Motor neuron (in vitro differentiated cells): Measurements from ENCODE around the gene P3H2. TPM values are rescaled to one million over a fixed set of nuclear protein-coding genes. Genes with fewer than 3 reads are reported as not detected.
"Not testable (repeated sequence)": the region's sequence is repeated elsewhere in the genome, so short reads cannot be mapped to it uniquely, and the experiment has no call there.

Experiments
- ATAC-seq, 8 experiments: fragments of 200-7000 bp; cut with Tn5 transposase; replicated peaks in 6 of 8; 2 replicates each; pipeline ENCODE4 v1.8.0; 2021; ENCODE audit warnings: mild to moderate bottlenecking in 8 of 8, moderate library complexity in 8 of 8
- H3K27ac ChIP-seq, 2 donors: fragments of 250-450 bp; sonication (Bioruptor Pico); 2 replicates each; pipeline ENCODE4 v1.9.0; 2021; ENCODE audit warnings: antibody characterized with exemption in 2 of 2, mild to moderate bottlenecking in 2 of 2, moderate library complexity in 1 of 2
- H3K4me1 ChIP-seq, 2 donors: fragments of 250-450 bp; sonication (Bioruptor Pico); replicated peaks in 1 of 2; 2 replicates each; pipeline ENCODE4 v1.6.1; 2021; ENCODE audit warnings: antibody characterized with exemption in 2 of 2, mild to moderate bottlenecking in 2 of 2, moderate library complexity in 1 of 2
- H3K4me3 ChIP-seq, 5 donors: fragments of 250-450 bp; sonication (Bioruptor Pico); 2 replicates each; pipeline ENCODE4 v1.9.0; 2021; ENCODE audit warnings: antibody characterized with exemption in 5 of 5, mild to moderate bottlenecking in 5 of 5, moderate library complexity in 4 of 5
- WGBS, 10 experiments: fragments of 450-650 bp; shearing (Covaris generic); methylation state at CpG; one replicate each; pipeline ENCODE4 v1.0.0; 2022; 5-methylcytosine and 5-hydroxymethylcytosine counted together
- in situ Hi-C, 9 experiments: fragments of 400-800 bp; cut with MboI; loops; one replicate each; pipeline ENCODE4 v1.15.0; 2021; ENCODE audit warnings: low sequenced_read_pairs in 9 of 9, low pct_unique_long_range_greater_than_20kb in 2 of 9; ENCODE audit not compliant: unreplicated experiment in 9 of 9
- total RNA-seq, 8 experiments: library from RNA; unstranded; fragments of 300-600 nt; gene quantifications; 2 replicates each; pipeline versions ENCODE4 v1.2.3 to v1.2.4, GENCODE V29; 2022

The P3H2 gene
- total RNA-seq, 8 experiments from 2014 or later, result 0.76 to 58.2 (median 1.5) TPM; not detected in 1

DNA sequence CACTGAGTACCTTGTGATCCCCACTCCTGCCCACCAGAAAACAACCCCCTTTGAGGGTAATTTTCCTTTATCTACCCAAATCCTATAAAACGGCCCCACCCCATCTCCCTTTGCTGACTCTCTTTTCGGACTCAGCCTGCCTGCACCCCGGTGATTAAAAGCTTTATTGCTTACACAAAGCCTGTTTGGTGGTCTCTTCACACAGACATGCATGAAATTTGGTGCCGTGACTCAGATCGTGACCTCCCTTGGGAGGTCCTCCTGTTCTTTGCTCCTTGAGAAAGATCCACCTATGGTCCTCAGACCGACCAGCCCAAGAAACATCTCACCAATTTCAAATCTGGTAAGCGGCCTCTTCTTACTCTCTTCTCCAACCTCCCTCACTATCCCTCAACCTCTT, 24.1 kb upstream of the P3H2 start:
- WGBS, 10 experiments, result 67 to 100% (median 94%) methylated on average over 1 to 6 of the region's 7 CpGs; no CpG with 5 or more reads in 2 of the 10 experiments
- ATAC-seq, H3K4me1 ChIP-seq, H3K27ac ChIP-seq, in situ Hi-C loops, H3K4me3 ChIP-seq: not testable (repeated sequence)

DNA sequence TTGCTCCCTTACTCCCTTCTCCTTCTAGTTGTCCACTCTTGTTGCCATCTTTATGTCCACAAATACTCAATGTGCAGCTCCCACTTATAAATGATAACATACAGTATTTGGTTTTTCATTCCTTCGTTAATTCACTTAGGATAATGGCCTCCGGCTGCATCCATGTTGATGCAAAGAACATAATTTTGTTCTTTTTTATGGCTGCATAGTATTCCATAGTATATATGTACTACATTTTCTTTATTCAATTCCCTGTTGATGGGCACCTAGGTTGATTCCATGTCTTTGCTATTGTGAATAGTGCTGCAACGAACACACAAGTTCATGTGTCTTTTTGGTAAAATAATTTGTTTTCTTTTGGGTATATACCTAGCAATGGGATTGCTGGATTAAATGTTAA, 21.3 kb upstream of the P3H2 start:
- Histone ChIP-seq H3K4me1 (no peaks in the 10 kb centered on the region), H3K4me3 (no peak overlapping the region), H3K27ac (no peak overlapping the region)
- ATAC-seq, result no peak
- in situ Hi-C loops, result no loop called here
- WGBS, 10 experiments, result 30 to 100% (median 76%) methylated on average over 1 to 3 of the region's 3 CpGs; no CpG with 5 or more reads in 1 of the 10 experiments

GRCh38 chr3:190139365-190139764, 18.7 kb upstream of the P3H2 start:
- in situ Hi-C loops, result no loop called here
- WGBS, 10 experiments, result 20 to 100% (median 50%) methylated on average over 2 to 5 of the region's 5 CpGs
- Histone ChIP-seq H3K4me3 (no peak overlapping the region), H3K27ac (no peak overlapping the region), H3K4me1 (no peaks in the 10 kb centered on the region)
- no peak for ATAC-seq

- no peak for ATAC-seq
- in situ Hi-C loops, result no loop called here
- Histone ChIP-seq H3K4me3 (no peak overlapping the region), H3K27ac (no peak overlapping the region), H3K4me1 (no peaks in the 10 kb centered on the region)
These were observed 11.7 kb upstream of the P3H2 start for GRCh38 chr3:190132371-190132770.

DNA sequence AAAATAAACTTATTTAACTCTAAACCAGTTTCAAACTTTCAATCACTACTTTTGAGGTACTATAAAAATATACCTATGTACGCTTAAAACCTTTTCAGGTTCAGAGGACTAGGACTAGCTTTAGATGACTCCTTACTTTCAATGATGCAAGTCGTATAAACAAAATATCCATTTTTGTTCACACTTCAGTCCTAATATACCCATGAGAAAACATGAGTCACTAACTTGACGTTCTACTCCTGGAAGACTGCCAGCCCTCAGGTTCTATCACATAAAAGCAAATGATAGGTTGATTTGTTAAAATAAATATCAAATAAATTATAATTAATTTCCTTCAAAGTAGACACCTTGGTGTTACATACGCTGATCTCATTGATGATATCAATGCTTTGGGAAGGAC, 10.6 kb upstream of the P3H2 start:
- no peak overlapping the region for H3K27ac ChIP-seq
- in situ Hi-C loops, result no loop called here
- WGBS, 10 experiments, result 38 to 100% (median 78%) methylated on average over 1 to 4 of the region's 4 CpGs
- no peaks in the 10 kb centered on the region for H3K4me1 ChIP-seq
- no peak overlapping the region for H3K4me3 ChIP-seq
- ATAC-seq, result no peak

GRCh38 chr3:190130696-190131095, 10.0 kb upstream of the P3H2 start:
- Histone ChIP-seq H3K4me1 (no peaks in the 10 kb centered on the region), H3K4me3 (no peak overlapping the region), H3K27ac (no peak overlapping the region)
- WGBS, 10 experiments, result 3 to 100% (median 83%) methylated on average over 1 to 6 of the region's 6 CpGs
- no peak for ATAC-seq
- in situ Hi-C loops, result no loop called here

GRCh38 chr3:190130037-190130436, 9.3 kb upstream of the P3H2 start:
- ATAC-seq, result no peak

DNA sequence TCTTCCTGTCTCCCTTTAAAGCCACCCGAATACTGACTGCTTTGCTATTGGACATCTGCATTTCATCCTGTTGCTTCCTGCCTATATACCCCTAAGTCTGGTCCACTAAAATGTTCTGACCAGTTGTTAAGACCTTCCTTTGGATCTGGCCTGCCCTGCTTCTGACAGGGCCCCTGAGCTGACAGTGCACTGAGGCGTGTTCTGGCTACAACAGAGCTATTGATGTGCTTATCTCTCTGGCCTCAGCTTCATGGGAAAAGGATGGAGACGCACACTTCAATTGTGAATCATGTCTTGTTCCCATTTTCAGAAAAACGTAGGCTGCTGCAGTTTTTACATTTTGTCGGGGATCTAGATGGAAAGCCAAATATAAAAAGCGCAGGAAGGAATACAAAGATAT, 7.1 kb upstream of the P3H2 start:
- H3K4me1 ChIP-seq, result no peaks in the 10 kb centered on the region
- no peak for ATAC-seq
- 51 to 100% (median 80%) methylated on average over 1 to 6 of the region's 6 CpGs; no CpG with 5 or more reads in 1 of the 10 experiments for whole genome bisulfite sequencing, 10 experiments
- H3K27ac ChIP-seq, result no peak overlapping the region
- in situ Hi-C loops, result no loop called here
- H3K4me3 ChIP-seq, result no peak overlapping the region

More at GRCh38 chr3:190130037-190130436, 9.3 kb upstream of the P3H2 start:
- no peak overlapping the region for H3K27ac ChIP-seq
- H3K4me3 ChIP-seq, result no peak overlapping the region
- 75 to 100% (median 90%) methylated on average over 1 to 2 of the region's 2 CpGs; no CpG with 5 or more reads in 3 of the 10 experiments for WGBS, 10 experiments
- H3K4me1 ChIP-seq, result no peaks in the 10 kb centered on the region
- in situ Hi-C loops, result no loop called here

- in situ Hi-C loops, result no loop called here
- H3K27ac ChIP-seq, result no peak overlapping the region
These were observed 6.5 kb upstream of the P3H2 start for GRCh38 chr3:190127195-190127594.

GRCh38 chr3:190125436-190126068, 4.9 kb upstream of the P3H2 start:
- in situ Hi-C loops, result no loop called here
- no peak overlapping the region for H3K4me3 ChIP-seq
- 12 to 94% (median 64%) methylated on average over 3 to 9 of the region's 9 CpGs for WGBS, 10 experiments
- no peak overlapping the region for H3K27ac ChIP-seq
- no peak for ATAC-seq
- peaks cover 6 to 10% of the 10 kb centered on the region in 2 donors for H3K4me1 ChIP-seq

More at GRCh38 chr3:190127195-190127594, 6.5 kb upstream of the P3H2 start:
- no peak for ATAC-seq
- H3K4me1 ChIP-seq, result peaks cover 0 to 2% of the 10 kb centered on the region in 2 donors
- WGBS, 10 experiments, result 30 to 100% (median 94%) methylated on average over 1 of the region's 1 CpG; no CpG with 5 or more reads in 2 of the 10 experiments
- no peak overlapping the region for H3K4me3 ChIP-seq

DNA sequence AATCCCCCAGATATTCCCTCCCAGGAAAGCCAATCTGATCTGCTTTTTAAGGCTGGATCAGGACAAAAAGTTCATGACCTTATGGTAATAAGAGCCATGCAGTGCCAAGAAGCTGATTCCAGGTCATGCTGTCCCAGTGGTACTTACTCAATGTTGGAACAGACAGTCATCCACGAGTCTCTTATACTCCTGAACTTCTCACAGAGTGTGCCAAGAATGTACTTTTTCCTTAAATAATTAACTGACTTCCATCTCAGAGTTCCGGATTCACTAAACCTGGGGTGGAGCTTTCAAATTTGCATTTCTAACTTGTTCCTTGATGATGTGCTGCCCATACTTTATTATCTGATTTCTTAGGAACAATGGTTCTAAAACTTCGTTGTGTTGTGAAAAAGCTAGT, 3.4 kb upstream of the P3H2 start:
- WGBS, 10 experiments, result 29 to 100% (median 68%) methylated on average over 1 to 3 of the region's 3 CpGs; no CpG with 5 or more reads in 1 of the 10 experiments

GRCh38 chr3:190122198-190122771, 1.6 kb upstream of the P3H2 start:
- in situ Hi-C loops, result no loop called here
- WGBS, 10 experiments, result 25 to 90% (median 72%) methylated on average over 3 to 7 of the region's 8 CpGs
- ATAC-seq, result peak in 1 of 8 experiments; percentile 4

More for the DNA sequence above, 3.4 kb upstream of the P3H2 start:
- no peak for ATAC-seq
- H3K4me1 ChIP-seq, result peaks cover 6 to 10% of the 10 kb centered on the region in 2 donors
- H3K4me3 ChIP-seq, result no peak overlapping the region
- no peak overlapping the region for H3K27ac ChIP-seq
- in situ Hi-C loops, result no loop called here

GRCh38 chr3:190121383-190121782, 686 bp upstream of the P3H2 start:
- in situ Hi-C loops, result no loop called here
- peaks cover 6 to 10% of the 10 kb centered on the region in 2 donors for H3K4me1 ChIP-seq
- peak overlapping the region in 2 of 5 donors; percentile 51 to 56 for H3K4me3 ChIP-seq
- H3K27ac ChIP-seq, result no peak overlapping the region
- WGBS, 10 experiments, result 86 to 100% (median 96%) methylated on average over 1 to 10 of the region's 12 CpGs; no CpG with 5 or more reads in 5 of the 10 experiments
- ATAC-seq, result no peak

More at GRCh38 chr3:190122198-190122771, 1.6 kb upstream of the P3H2 start:
- Histone ChIP-seq H3K4me3 (no peak overlapping the region), H3K4me1 (peaks cover 6 to 10% of the 10 kb centered on the region in 2 donors), H3K27ac (no peak overlapping the region)

DNA sequence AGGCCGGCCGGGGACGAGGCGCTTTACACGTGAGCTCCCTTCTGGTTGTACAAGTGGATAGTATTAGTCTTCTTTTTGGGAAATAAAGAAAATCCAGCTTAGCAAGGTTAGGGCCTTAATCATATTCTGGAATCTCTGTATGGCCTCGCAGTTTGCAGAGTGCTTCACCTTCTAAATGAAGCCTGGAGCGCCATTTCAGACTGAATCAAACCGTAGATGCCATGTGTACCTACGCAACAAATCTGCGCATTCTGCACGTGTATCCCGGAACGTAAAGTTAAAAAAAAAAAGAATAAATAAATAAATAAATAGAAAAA, 322 bp upstream of the P3H2 start:
- no peak for ATAC-seq
- peak overlapping the region; percentile 51 to 85 (median 60) for H3K4me3 ChIP-seq
- 0 to 77% (median 43%) methylated on average over 1 to 10 of the region's 13 CpGs; no CpG with 5 or more reads in 1 of the 10 experiments for WGBS, 10 experiments
- peaks cover 6 to 10% of the 10 kb centered on the region in 2 donors for H3K4me1 ChIP-seq
- in situ Hi-C loops, result no loop called here
- peak overlapping the region; percentile 74 to 87 for H3K27ac ChIP-seq
